CD4-positive, alpha-beta T cell (primary cell): ENCODE measurements around the gene UBL4A. TPM values are rescaled to one million over a fixed set of nuclear protein-coding genes. Genes with fewer than 3 reads are reported as not detected.

ENCODE experiments used
- ATAC-seq: fragments of 200-7000 bp; cut with Tn5 transposase; one replicate; pipeline ENCODE4 v1.10.0; 2022; ENCODE audit warnings: mild to moderate bottlenecking; ENCODE audit not compliant: poor library complexity
- CTCF ChIA-PET: fragments of 350-600 bp; sonication (Branson Sonifier 250); formaldehyde crosslinking; loops from one replicate; lab custom pipeline; 2021; ENCODE audit warnings: antibody characterized with exemption, inconsistent platforms; lab: Charles Lee
- POLR2A ChIA-PET: fragments of 350-600 bp; sonication (Branson Sonifier 250); formaldehyde crosslinking; loops from one replicate; lab custom pipeline; 2021; ENCODE audit warnings: antibody characterized with exemption, inconsistent platforms; lab: Charles Lee
- DNase-seq, 14 experiments: peaks; one replicate each; pipeline ENCODE4 v3.0.0-alpha.2; 2013 to 2020; ENCODE audit warnings: mixed read lengths in 2 of 14
- H3K27ac ChIP-seq, 2 donors: one replicate each; pipeline versions ENCODE4 v1.5.1 to v1.7.0; 2013; ENCODE audit warnings: low read length in 2 of 2, low read depth in 1 of 2, mild to moderate bottlenecking in 1 of 2
- H3K27me3 ChIP-seq, 2 experiments: 1 replicate in 1 of 2; 2 replicates in 1 of 2; pipeline versions ENCODE4 v1.6.1 to v1.7.0; 2013; ENCODE audit warnings: low read length in 2 of 2, control low read depth in 1 of 2, mild to moderate bottlenecking in 1 of 2, moderate library complexity in 1 of 2; ENCODE audit not compliant: insufficient read depth in 2 of 2, control insufficient read depth in 1 of 2
- H3K36me3 ChIP-seq: one replicate; pipeline ENCODE4 v1.6.1; 2013; ENCODE audit warnings: low read length, control low read depth; ENCODE audit not compliant: insufficient read depth
- H3K4me1 ChIP-seq: one replicate; pipeline ENCODE4 v1.6.1; 2013; ENCODE audit warnings: low read length, control low read depth; ENCODE audit not compliant: insufficient read depth
- H3K4me3 ChIP-seq: one replicate; pipeline ENCODE4 v1.5.1; 2013; ENCODE audit warnings: mild to moderate bottlenecking, low read length, moderate library complexity
- H3K9me3 ChIP-seq, 2 experiments: 1 replicate in 1 of 2; 2 replicates in 1 of 2; pipeline versions ENCODE4 v1.6.1 to v1.7.0; 2013; ENCODE audit warnings: low read length in 2 of 2, mild to moderate bottlenecking in 2 of 2, control low read depth in 1 of 2, moderate library complexity in 1 of 2; ENCODE audit not compliant: control insufficient read depth in 1 of 2, insufficient read depth in 1 of 2
- H3K27ac Mint-ChIP-seq: one replicate; pipeline ENCODE4 v1.8.0; 2020; ENCODE audit warnings: mixed read lengths
- H3K27me3 Mint-ChIP-seq: one replicate; pipeline ENCODE4 v1.8.0; 2021; ENCODE audit warnings: mixed read lengths
- H3K36me3 Mint-ChIP-seq: one replicate; pipeline ENCODE4 v1.8.0; 2021; ENCODE audit warnings: low read depth, mixed read lengths
- H3K4me1 Mint-ChIP-seq: one replicate; pipeline ENCODE4 v1.8.0; 2021; ENCODE audit warnings: low read depth, mixed read lengths
- H3K4me3 Mint-ChIP-seq: one replicate; pipeline ENCODE4 v1.8.0; 2020; ENCODE audit warnings: mild to moderate bottlenecking, mixed read lengths
- H3K9me3 Mint-ChIP-seq: one replicate; pipeline ENCODE4 v1.8.0; 2020; ENCODE audit warnings: mixed read lengths
- CTCF ChIP-seq: fragments of 200-600 bp; IDR thresholded peaks from one replicate; pipeline ENCODE4 v1.8.0; 2022; ENCODE audit warnings: antibody characterized with exemption, mild to moderate bottlenecking
- intact Hi-C, 2 experiments: fragments of 100-400 bp; cut with DNase I in 1 of 2; cut with micrococcal nuclease in 1 of 2; formaldehyde crosslinking; loops; one replicate each; pipeline versions ENCODE4 v1.15.1 to v1.9.0; 2023 to 2025; cut with DNase I, micrococcal nuclease
- total RNA-seq, 174 experiments: library from RNA in 2 of 174; stranded (reverse) in 2 of 174; gene quantifications; one replicate each; pipeline ENCODE4 v1.2.3 and lab custom pipeline; 2021 to 2026

UBL4A gene
- total RNA-seq, 2 experiments from 2014 or later: 6.6 to 8.9 TPM

GRCh38 chrX:154449618-154450017 is 36.8 kb downstream of the UBL4A start:
- no peak for DNase-seq
- no peak for TF ChIP-seq CTCF
- Histone ChIP-seq H3K9me3 (no peaks in the 10 kb centered on the region), H3K27ac (no peak overlapping the region), H3K4me1 (peaks cover 24% of the 10 kb centered on the region), H3K36me3 (peaks cover 38% of the 10 kb centered on the region), H3K27me3 (no peaks in the 10 kb centered on the region), H3K4me3 (no peak overlapping the region)
- CTCF ChIA-PET: no interaction called here
- POLR2A ChIA-PET: no interaction called here
- Mint-ChIP-seq H3K27me3 (no peaks in the 10 kb centered on the region), H3K4me3 (no peak overlapping the region), H3K27ac (no peak overlapping the region), H3K36me3 (peaks cover 21% of the 10 kb centered on the region), H3K4me1 (no peaks in the 10 kb centered on the region), H3K9me3 (no peaks in the 10 kb centered on the region)
- intact Hi-C loops: no loop called here
- ATAC-seq: no peak

GRCh38 chrX:154448484-154448883 is 37.9 kb downstream of the UBL4A start:
- intact Hi-C loops: no loop called here
- ATAC-seq (no peak), DNase-seq (no peak)
- Mint-ChIP-seq H3K9me3 (no peaks in the 10 kb centered on the region), H3K27me3 (no peaks in the 10 kb centered on the region), H3K4me1 (no peaks in the 10 kb centered on the region), H3K4me3 (no peak overlapping the region), H3K27ac (no peak overlapping the region), H3K36me3 (peaks cover 23% of the 10 kb centered on the region)
- no peak overlapping the region for H3K27ac ChIP-seq
- ChIA-PET POLR2A (no interaction called here), CTCF (no interaction called here)
- H3K36me3 ChIP-seq: peaks cover 38% of the 10 kb centered on the region
- TF ChIP-seq CTCF: no peak
- H3K9me3 ChIP-seq: no peaks in the 10 kb centered on the region
- H3K27me3 ChIP-seq: no peaks in the 10 kb centered on the region
- H3K4me1 ChIP-seq: peaks cover 31% of the 10 kb centered on the region
- no peak overlapping the region for H3K4me3 ChIP-seq

- Mint-ChIP-seq H3K4me3 (no peak overlapping the region), H3K27me3 (no peaks in the 10 kb centered on the region), H3K36me3 (peaks cover 28% of the 10 kb centered on the region), H3K9me3 (no peaks in the 10 kb centered on the region), H3K27ac (peak overlapping the region; percentile 36), H3K4me1 (peaks cover 7% of the 10 kb centered on the region)
- Histone ChIP-seq H3K27ac (no peak overlapping the region), H3K4me3 (no peak overlapping the region), H3K4me1 (peaks cover 47% of the 10 kb centered on the region), H3K36me3 (peaks cover 46% of the 10 kb centered on the region), H3K27me3 (no peaks in the 10 kb centered on the region), H3K9me3 (no peaks in the 10 kb centered on the region)
- ChIA-PET POLR2A (interaction anchor here (1.1 kb wide), 1 partner anchor 13 kb away, joined by 3 read pairs; no protein-coding TSS in a partner anchor), CTCF (no interaction called here)
- no peak for ATAC-seq
- TF ChIP-seq CTCF: no peak
- intact Hi-C loops: no loop called here
- no peak for DNase-seq
Observed at GRCh38 chrX:154446430-154446829, 40.0 kb downstream of the UBL4A start.
